ELF-1 (cell line): ENCODE results near the gene CD93.
A peak's percentile ranks its signal among the peaks of the same experiment; 100 is the strongest.

Experiments
- DNase-seq: peaks from one replicate; pipeline ENCODE4 v3.0.0-alpha.2; 2016; ENCODE audit warnings: low read depth, low spot score

Gene CD93

DNA sequence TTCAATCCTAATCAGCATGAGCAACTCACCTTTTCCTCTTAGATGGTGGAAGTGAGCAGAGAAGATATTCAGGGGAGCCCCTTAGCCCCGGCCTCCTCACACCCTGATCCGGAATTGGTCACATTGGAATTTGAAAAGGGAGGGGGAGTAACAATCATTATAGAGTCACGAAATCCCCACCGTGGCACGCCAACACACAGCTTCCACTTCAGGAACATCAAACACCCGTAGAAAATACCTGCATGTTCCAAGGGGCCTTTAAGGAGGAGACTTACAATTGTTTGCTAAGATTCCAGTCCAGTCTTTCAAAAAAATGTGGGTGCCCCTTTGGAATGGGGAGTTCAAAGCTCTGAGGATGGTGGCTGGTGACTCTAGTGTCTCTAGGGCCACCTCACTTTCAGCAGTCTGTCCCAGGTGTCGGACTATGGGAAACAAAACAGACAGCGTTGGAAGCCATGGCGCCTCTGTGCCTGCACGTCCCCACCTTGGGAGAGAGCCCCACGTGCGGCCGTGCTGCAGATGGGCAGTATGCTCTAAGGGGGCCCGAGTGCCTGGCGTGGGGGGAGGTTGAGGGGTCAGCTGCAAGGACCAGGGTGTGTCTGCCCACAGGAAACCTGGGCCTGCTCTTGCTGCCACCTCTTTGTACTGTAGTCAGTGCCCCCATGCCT is 2.4 kb downstream of the CD93 start:
- DNase-seq: no peak

DNA sequence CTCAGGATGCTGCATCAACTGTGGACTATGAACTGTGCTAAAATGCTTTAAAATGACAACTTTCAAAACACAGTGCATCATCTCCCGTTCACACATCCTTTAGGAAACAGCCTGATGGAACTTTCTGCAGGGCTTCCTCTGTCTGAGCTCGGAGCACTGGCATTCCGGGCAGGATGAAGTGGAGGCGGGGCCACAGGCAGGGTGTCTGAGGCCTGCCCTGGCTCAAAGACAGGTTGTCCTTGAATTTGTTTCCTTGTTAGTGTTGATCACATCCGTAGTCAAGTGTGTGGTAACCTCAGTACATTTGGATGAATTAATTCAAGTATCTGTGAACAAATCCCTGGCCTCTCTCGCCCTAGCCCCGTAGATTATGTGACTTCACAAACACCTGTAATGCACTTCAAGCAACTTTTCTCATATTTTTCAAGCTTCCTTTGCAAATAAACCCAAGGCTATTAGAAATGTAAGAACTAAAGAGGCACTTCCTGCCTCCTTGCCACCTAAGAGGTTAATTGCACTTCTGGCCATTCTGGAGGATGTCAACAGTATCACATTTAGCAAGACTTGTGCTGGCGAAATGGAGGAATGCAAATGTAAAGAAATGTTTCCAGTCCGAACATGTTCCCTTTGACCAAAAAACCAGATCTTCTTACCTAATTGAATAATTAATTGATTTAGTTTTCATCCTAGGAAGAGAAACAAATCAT is 3.1 kb downstream of the CD93 start:
- no peak for DNase-seq

DNA sequence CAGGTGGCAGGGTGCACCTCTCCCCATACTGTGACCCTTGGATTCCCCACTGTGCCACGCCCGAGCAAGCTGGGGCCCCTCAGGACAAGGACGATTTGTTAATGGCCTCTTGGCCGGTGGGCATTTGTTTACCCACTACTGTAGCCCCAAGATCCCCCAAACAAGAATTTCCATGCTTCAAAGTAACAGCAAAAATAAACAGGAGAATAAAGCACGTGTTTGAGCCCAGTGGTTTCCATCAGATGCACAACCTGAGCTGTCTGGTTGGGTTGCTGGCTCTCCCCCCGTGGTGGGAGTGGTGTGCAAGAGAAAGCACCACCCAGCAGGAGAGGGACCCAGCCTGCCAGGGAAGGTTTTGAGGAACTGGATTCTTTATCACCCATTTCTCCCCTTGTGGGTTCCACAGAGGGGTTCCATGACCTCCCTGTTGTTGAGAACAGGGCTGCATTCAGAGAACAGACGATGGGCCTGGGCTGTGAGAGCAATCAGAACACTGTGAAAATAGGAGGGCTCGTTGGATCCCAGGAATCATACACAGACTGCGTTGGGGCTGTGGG is 4.8 kb downstream of the CD93 start:
- DNase-seq: no peak

DNA sequence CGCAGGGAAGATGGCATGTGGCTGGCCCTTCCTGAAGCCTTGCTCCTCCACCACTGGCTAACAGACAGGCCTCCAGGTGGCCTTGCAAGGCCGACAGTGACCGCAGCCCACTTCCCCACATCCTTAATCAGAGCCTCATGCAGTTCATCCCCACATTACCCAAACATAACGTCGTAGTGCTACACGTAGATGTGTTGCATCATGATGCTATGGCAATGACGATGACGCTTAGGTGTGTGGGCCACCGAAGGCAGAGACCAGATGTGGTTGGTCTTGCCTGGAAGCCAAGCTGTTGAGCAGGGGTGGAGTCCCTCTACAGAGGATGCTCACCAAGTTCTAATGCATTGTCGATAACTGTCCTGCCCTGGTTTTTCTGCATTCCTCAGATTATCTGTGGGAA is 5.6 kb downstream of the CD93 start:
- no peak for DNase-seq

DNA sequence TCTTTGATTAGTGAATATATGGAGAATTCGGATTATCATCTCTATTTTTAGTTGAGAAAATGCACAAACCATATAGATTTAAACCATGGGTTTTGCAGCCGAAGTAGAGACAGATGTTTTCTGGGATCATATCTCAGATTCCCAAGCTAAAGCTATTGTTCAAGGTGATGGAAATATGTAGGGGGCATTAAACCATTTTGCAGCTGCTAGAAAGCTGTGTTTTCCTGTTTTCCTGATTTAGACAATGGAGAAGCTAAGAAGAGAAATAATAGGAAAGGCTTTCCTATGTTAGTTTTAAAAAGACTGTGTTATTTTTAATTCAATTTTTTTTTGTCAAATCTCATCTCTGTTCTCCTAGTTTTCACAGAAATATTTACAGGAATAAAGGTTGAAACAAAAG is 6.2 kb downstream of the CD93 start:
- DNase-seq: no peak

DNA sequence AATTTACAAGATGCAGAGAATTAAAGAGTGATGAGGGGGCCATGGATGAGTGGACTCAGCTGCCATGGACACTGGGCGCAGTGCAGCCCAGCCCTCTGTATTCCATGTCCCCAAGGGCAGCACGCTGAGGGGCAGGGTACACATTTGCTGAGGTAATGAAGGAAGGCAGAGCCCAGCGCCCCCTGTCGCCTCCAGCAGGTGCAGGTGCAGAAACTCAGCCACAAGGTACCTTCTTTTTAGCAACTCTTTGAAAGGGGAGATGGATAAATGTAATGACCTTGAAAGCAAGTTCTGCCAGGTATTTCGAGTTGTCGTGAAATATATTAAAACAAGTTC is 7.1 kb downstream of the CD93 start:
- DNase-seq: peak; percentile 37

DNA sequence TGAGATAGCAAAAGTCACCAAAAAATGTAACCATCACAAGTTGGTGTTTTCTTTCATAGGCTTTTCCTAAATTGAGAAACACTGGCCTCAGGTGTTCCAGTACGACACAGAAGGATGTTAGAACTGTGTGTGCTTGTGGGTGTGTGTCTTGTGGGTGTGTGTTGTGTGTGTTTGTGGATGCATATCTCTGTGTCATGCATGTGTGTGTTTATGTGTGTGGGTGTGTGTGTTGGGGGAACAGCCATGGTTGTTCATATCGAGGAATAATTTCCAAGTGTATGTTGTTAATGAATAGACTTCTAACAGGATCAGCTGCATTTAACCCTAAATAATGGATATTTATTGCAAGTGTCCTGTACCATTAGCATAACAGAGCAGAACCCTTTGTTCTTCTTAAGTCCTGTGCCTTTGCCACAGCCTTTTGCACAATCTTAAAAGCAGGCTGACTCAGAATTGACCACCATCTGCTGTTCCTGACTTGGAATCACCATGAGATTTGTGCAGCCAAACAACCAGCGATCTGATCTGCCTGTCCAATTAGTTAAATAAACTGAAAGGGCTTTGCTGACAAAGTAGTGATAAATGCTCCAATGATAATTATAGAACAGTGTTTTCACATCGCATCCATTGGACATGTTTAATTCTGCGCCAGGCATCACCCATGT is 7.6 kb downstream of the CD93 start:
- no peak for DNase-seq

DNA sequence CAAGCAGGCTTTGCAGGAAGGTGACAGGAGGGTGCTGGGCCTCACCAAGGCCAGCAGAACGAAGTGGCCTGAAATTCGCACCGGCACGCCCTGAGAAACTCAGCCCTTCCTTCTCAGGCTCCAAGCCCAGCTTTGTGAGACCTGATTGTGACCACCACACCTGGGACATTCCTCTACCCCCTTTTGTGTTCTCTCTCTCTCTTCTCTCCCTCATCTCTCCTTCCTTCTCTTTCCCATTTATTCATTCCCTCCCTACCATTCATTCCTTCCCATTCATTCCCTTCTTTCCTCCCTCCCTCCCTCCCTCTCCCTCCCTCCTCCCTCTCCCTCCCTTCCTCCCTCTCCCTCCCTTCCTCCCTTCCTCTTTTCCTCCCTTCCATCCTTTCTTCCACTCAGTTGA is 8.8 kb downstream of the CD93 start:
- DNase-seq: no peak

DNA sequence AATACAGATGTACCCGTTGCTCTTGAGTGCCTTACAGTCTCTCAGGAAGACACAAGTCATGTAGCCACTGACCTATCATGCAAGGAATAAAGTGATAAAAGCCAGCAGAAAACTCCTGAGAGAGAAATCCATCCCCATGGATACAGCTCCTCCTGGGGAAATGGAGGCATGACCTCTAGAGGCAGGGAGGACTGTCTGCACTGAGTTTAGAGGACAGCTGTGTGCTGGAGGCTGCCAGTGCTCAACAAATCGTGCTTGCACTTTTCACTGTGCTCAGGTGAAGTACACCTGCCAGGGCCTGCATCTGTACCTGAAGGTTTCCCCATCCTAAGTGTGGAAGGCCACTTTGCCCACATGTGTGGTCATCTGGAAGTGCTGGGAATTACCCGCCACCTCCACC is 12.1 kb downstream of the CD93 start:
- DNase-seq: no peak

DNA sequence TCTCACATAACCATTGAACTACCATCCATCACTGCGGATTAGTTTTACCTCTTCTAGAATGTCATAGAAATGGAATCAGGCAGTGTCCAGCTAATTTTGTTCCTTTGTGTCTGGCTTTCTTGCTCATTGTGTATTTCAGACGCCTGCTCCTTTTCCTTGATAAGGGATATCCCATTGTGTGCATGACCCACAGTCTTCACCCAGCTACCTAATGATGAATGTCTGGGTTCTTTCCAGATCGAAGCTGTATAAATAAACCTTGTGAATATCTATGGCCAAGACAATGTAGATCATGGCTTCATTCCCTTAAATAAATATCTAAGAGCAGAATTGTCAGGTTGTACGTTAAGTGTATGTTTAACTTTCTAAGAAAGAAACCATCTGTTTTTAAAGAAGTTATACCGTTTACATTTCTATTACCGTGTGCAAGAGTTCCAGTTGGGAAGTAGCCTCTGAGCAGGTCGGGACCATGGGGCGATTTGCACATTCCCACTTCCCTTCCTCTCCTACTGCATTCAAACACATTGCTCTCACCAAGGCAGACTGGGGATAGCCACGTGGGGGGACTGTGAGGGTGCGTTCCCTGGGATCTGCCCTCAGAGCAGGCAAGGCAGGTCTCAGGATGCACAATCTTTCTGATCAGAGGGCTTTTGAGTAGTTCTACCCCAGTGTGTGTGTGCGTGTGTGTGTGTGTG is 13.1 kb downstream of the CD93 start:
- DNase-seq: no peak

DNA sequence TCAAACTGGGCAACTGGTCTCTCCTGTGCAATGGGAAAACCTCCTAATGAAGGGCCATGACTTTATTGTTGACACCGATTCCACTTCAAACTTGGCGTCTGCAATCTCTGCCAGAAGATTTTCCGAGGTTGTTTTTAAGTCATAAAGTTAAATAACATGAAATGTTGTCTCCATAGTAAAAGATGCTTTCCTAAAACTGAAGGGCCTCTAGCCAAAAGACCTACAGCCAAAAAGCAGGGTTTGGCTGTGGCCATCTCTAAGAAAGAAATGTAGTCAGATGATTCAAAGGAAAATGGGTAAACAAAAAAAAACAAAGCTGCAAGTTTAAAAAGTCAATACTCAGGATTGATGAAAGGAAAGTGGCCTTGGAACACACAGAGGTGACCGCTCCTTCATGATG is 14.1 kb downstream of the CD93 start:
- no peak for DNase-seq

DNA sequence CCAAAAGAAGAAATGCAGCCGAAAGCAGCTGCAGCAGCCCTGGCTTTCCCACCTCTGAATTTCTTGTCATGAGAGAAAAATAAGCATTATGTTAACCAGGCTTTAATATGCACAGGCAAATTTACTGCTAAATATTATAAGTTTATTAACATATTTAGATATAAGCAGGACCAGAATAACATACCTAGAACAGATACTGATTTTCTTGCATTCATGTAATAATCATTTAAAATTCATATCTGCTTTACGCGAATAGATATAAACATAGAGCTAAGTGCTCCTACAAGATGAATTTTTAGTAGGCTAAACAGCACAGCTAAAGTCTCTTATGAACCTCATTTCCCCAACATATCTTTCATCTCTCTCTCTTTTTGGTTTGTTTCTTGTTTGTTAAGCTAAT is 14.7 kb downstream of the CD93 start:
- DNase-seq: no peak

DNA sequence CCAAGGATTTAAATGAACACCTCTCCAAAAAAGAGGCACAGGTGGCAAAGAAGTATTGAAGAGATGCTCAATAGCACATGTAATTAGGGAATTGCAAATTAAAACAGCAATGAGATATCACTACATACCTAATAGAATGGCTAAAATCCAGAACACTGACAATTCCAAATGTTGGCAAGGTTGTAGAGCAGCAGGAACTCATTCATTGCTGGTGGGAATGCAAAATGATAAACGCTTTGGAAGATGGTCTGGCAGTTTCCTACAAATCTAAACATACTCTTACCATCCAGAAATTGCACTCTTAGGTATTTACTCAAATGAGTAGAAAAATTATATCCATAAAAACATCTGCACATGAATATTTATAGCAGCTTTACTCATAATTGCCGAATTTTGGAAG is 17.0 kb downstream of the CD93 start:
- no peak for DNase-seq

DNA sequence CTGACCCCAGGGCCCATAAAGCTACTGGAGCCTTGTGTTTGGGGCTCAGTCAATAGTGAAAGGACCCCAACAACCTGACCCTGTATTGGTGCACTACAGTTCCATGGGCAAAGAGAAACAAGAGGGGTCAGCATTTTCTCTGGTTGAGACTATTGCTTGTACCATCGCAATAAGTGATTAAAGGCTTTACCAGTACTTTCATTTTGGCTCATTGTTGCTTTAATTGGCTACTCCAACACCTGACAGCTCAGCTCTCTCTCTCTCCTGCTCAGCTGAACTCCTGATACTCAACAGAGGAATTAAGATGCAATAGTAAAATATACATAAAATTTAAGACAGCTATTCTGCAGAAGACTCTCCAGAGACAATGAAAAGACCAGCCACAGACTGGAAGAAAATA is 17.8 kb downstream of the CD93 start:
- DNase-seq: no peak

DNA sequence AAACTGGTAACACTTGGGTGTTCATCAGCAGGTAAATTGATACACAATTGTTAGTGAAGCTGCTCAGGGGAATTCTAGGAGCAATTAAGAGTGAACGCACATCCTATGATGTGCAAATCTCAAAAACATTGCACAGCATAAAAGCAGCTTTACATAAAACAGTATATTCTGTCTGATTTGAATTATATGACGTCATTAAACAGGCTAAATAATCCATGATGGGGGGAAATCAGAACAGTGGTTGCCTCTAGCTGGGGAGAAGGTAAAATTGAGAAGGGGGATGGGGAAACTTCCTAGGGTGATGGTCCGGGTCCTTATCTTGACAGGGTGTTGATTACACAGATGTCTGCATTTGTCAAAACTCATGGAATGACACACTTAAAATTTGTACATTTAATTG is 19.4 kb downstream of the CD93 start:
- DNase-seq: no peak

DNA sequence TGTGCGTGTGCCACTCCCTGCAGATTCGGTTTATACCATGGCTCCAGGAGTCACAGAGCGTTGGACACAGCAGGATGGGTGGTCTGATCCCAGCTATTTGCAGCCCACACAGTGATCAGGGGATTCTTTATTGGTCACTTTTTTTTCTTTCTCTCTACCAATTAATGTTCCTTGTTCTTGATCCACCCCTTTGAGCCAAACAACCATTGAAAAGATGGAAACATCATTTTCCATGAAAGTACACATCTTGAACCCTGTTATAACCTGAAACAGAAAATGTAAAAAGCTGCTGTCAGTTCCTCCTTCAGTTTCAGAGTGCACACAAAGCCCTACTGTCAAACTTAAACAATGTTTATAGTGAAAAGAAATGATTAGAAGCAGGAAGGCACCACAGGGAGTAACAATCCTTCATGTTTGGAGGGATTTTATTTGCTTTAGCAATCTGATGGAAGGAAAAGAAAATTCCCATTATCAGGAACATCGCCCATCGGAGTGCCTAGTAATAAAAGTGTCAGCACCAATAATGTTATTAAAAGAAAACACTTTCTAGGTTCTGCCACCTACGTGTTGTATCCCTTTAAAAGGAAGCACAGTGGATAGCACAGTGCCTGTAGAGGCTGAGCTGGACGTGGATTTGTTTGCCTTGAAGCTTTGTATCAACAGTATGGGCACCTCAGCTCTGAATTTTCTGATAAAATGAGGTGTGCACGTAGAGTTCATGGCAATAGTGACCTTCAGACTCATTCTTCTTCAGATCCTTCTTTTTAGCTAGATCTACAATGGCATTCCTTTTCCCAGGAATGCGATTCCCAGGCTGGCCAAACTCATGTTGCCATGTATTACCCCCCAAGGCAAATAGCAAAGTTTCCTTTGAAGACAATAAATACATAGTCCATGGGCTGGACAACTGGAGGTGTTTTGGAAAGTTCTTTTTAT is 20.6 kb downstream of the CD93 start:
- no peak for DNase-seq

DNA sequence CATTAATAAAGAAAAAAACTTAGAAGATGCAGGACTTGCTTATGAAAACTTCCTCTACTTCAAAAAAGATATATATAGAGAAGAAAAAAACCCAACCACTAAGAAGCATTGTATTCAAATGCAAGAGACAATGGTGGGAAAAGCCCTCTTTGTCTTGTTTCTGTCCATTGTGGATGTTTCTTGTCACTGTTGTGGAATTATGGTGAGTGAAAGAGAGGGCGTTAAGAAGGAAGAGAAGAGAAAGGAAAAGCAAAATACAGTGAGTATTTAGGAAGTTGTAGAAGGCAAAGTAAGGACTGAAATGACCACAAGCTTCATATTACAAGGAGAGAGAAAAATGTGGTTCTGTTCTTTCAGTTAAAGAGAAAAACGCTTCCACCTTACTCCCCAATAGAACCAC is 22.5 kb downstream of the CD93 start:
- DNase-seq: no peak

DNA sequence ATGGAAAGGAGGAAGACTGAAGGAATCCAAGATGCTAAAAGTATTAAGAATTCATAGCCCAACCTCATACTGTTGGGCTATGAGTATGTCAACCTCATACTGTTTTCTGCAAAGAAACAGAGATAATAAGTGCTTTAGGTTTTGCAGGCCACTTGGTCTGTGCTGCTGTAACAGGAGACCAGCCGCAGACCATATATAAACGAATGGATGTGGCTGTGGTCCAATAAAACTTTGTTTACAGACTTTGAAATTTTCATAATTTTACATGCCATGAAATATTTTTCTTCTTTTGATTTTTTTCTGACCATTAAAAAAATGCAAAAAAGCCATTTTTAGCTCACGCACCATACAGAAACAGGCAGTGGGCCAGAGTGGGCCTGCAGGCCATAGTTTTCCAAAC is 23.0 kb downstream of the CD93 start:
- DNase-seq: no peak

DNA sequence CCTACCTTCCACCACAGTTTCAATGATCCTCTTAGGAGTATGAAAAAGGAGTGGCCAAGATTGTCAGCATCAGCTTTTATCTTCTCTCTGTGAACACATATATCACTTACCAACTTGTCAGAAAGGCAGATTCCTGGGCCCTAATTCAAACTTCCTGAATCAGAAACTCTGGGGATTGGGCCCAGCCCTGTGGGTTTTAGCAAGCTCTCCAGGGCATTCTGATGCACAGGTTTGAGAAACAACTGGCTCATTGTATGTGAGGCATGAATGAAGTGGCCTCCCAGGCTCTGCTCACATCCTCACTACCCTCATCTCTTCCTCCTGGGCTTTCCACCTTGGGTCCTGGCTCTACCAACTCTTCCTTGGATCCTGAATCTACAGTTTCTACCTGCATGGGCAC is 23.5 kb downstream of the CD93 start:
- no peak for DNase-seq

DNA sequence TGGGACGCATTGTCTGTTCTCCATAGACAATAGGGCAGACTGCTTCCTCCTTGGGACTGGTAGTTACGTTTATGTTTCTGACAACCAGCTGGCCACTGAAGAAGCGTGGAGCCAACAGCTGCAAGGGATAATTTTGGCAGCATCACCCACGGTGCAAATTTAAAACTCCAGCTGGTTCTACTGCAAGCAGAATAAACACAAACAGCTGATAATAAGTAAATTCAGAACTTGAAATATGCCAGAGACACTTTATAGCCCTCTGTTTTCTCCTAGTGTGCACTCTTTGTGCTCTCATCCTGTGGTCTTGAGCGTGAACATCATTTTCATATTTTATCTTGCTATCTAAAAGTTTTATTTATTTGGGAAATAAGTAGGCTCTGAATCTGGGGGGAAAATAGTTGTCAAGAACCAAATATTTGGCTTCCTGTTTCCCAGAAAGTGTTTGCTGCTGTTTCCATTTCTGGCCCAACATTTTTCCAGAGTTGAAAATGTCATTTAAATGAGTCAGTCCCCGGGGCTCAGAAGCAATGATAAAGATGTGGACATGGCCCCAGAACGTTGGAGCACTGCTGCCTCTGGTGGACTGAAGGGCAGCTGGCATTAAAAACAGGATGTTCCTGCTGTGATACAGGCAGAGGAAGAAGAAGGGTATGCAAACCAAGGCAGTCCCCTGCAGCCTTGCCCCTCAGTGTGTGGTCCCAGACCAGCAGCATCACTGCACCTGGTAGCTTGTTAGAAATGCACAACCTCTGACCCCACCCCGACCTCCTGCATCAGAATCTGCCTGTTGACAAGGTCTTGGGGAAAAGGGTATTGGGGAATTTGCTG is 24.2 kb downstream of the CD93 start:
- DNase-seq: peak; percentile 58
